HG03520 (cell line): ENCODE results near the gene GP9.
"Not testable (repeated sequence)": the region's sequence is repeated elsewhere in the genome, so short reads cannot be mapped to it uniquely, and the experiment has no call there.

Experiments used
- ATAC-seq: cut with Tn5 transposase; IDR thresholded peaks from one replicate; pipeline ENCODE4 v1.9.1; 2021; ENCODE audit warnings: mild to moderate bottlenecking, moderate library complexity; ENCODE audit not compliant: unreplicated experiment

Gene GP9

DNA sequence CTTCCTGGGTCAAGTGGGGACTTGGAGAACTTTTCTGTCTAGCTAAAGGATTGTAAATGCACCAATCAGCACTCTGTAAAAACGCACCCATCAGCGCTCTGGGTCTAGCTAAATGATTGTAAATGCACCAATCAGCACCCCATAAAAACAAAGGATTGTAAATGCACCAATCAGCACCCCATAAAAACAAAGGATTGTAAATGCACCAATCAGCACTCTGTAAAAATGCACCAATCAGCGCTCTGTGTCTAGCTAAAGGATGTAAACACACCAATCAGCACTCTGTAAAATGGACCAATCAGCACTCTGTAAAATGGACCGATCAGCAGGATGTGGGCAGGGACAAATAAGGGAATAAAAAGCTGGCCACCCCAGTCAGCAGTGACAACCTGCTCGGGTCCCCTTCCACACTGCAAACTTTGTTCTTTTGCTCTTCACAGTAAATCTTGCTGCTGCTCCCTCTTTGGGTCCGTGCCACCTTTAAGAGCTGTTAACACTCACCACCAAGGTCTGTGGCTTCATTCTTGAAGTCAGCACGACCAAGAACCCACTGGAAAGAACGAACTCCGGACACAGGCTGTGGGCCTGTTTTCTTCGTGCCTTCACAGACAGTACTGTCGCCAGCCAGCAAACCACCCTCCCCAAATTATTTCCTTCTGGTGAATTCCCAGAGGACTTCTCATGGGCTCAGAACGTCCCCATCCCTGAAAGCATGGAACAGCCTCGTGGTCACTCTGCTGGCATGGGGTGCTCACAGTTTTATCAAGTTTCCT, 8.9 kb downstream of the GP9 start:
- ATAC-seq: not testable (repeated sequence)

DNA sequence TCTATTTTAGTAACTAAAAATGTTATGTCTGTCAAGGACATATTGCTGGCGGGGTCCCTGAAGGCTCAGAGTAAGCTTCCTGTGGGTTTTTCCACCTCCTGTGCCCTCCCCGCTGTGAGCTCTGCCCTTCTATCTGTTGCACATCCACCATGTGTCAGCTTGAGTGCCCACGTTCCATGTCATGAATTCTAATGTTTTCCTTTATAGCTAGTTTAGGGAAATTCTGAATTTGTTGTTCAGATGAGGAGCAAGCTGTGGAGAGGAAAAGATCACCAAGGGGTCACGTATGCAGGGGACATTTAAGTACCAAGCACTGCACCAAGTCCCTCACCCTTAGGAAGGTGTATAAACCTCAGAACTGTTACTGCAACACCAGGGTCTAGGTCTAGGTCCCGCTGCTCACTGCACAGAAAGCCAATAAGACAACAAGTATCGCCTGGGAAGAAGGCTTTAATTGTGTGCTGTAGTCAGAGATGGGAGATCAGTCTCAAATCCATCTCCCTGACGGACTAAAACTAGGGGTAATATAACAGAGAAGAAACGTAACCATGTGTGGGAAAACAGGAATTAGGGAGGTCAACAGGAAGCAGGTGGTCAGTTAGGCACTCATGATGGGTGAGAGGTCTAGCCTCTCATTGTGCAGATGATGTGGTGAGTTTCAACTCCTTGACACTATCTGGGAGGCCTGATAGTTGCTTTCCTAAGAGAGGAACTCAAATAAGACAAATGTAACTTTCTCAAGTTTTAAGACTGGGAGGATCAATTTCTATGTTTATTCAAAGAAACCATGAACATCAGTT, 9.7 kb downstream of the GP9 start:
- ATAC-seq: no peak

- ATAC-seq: no peak
Measured at GRCh38 chr3:129077222-129077621, 16.6 kb downstream of the GP9 start.

DNA sequence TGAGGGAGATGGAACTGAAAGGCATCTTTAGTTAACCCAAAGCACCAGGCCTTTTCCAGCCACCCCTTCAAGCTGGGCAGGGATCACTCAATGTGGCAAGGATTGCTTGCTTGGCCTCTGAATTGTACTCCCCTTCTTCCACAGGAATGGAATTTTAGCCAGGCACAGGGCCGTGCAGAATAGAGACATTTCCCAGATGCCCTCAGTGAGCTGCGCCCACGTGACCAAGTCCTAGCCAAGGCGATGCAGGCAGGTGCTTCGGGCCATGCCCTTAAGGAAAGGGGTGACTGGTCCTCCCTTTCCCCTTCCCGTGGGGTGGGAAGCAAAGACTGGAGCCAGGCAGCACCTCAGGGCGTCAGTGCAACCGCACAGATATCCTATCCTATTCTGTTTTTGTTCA, 17.9 kb downstream of the GP9 start:
- ATAC-seq: no peak

DNA sequence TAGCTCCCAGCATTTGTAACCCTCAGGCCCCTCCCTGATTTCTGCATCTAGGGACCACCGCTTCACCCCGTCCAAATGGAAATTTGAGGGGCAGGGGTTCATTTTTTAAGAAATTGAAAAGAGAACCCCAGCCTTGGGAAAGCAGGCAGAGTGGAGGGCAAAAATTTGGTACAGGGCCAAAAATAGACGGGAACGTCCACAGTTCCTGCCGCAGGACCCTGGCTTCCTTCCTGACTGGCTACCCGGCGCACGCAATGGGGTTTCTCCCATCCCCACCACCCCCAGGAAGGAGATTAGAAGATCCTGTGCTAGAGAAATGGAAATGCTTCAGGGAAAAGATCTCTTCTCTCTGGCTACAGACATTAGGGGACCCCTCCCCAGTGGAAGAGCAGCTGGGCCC, 20.9 kb downstream of the GP9 start:
- no peak for ATAC-seq

GRCh38 chr3:129082026-129082425, 21.4 kb downstream of the GP9 start:
- ATAC-seq: no peak

DNA sequence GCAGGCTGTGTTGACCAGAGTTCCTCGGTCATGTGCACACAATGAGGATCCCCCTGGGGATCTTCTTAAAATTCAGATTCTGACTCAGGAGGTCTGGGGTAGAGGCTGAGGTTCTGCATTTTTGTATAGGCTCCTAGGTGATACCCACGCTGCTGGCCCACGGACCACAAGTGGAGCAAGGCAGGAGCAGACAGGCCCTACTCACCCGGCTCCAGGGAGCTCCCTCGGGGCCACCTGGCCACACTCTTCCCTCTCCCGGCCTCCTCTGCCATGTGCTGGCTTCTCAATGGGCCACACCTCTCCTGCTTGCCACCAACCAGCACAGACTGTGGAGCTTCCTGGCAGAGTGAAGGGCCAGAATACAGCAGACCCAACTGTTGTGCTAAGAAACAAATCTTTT, 23.9 kb downstream of the GP9 start:
- no peak for ATAC-seq

DNA sequence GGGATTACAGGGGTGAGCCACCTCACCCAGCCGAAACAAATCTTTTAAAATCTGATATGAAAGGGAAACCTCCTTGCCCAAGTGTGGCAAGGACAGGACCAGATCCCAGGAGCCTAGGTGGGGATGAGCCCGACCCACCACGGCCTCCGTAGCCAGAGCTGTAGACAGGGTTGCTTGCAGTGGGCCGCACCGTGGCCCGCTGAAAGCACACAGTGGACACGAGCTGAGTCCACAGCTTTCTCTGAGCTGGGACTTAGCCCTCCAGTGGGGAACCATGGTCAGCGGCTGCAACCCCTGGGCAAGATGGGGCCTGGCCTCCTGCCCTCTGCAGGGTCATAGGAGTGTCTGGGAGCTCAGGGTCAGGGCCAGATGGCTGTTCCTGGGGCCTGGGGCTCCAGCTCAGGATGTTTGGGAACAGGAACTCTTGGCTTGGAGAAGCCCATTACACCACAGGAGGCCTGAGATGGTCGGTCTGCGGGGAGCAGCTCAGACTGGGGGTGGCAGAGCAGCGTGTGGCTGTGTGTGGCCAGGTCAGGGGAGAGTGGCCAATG, 24.7 kb downstream of the GP9 start:
- no peak for ATAC-seq

DNA sequence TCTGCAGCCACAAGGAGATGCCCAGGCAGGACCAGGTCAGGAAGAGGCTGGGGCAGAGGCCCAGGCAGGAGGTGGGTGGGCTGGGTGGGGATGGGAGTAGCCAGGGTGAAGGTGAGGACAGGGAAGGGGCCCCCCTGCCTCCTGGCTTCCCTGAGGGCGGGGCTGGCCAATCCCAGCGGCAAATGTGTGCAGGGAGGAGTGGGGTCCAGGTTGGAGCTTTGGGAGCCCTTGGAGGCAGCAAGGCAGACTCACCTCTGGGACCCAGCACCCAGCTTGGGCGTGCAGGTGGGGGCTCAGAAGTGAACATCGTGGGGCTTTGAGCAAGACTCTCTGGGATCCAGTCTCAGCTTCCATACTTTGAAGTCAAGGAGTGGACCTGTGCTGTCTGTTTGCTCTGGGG, 25.2 kb downstream of the GP9 start:
- ATAC-seq: no peak

- ATAC-seq: no peak
Measured at GRCh38 chr3:129087138-129087702, 26.6 kb downstream of the GP9 start.

DNA sequence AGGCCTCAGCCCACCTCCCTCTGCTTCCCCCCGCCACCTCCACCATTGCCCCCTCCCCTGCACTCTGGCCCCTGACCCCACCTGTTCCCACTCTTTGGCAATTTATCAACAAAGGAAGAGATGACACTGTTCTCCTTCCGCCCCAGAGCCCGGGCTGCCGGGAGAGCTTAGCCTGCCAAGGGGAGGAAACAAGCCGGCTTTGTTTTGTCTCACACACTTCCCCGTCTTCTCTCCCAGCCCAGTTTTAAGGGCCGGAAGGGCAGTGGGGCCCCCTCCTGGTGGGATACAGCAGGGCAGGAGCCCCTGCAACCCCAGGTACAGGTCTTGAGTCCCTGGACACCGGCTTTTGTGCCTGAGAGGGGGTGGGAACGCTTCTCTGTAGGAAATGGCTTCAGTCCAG, 27.3 kb downstream of the GP9 start:
- ATAC-seq: not testable (repeated sequence)

DNA sequence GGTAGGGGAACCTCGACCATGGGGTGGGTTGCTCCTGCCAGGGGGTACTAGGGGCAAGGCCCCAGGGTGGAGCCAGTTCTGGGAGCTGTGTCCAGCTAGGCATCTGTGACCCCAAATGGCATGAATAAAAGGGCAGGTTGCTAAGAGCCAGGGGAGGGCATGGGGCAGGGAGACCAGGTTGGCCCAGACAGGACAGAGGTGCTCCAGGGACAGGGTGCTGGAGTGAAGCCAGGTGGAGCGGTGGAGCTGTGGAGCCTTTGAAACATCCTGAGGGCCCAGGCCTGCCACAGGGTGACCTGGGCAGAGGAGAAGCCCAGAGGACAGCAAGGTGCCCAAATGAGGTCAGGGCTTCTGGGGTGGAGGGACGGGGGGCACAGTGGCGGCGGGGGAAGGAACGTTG, 27.7 kb downstream of the GP9 start:
- not testable (repeated sequence) for ATAC-seq

DNA sequence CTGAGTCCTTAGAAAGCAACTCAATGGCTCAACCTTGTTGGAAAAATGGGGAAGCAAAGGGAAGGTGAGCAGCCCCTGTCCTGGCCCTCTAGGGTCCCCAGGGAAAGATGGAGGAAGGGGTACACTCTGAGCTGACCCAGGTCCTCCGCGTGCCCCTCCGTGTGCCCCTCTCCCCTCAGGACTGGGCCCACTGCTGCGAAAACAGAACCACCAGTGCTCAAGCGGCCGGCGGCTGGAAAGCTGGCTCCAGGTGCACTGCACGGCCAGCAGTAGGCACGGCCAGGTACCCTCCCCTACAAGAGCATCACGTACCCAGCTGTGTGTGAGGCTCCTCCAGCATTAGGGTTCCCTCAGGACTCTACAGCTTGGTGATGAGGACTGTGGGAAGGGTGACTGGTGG, 34.7 kb downstream of the GP9 start:
- ATAC-seq: no peak

DNA sequence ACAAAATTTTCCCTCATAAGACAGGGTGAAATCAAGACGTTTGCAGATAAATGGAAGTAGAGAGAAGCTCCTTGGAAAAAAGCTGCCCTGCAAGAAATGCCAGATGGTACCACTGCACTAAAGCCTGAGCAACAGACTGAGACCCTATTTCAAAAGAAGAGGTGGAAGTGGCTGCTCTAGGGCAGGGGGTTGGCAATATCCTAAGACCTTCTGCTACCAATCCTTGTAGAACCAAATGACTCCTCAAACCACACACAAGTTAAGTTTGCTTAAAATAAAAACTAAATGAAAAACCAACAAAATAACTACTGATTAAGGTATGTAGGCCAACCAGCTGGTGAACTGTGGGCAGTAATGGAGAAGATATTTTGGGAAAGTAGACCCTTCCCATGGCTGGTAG, 39.7 kb downstream of the GP9 start:
- no peak for ATAC-seq

GRCh38 chr3:129101370-129102138, 41.0 kb downstream of the GP9 start:
- no peak for ATAC-seq

DNA sequence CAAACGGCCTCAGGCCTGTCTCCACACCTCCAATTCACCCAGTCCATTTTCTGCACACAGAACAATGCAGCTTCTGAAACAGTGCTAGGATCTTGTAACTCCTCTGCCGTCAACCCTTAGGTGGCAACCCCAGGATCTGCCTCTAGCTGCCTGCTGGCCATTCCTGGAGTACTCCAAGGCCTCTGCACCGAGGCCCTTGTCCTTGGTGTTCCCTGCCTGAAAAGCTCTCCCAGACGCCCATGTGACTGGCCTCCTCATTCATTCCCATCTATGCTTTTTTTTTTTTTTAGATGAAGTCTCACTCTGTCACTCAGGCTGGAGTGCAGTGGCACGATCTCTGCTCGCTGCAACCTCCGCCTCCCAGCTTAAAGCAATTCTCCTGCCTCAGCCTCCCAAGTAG, 42.7 kb downstream of the GP9 start:
- ATAC-seq: no peak

DNA sequence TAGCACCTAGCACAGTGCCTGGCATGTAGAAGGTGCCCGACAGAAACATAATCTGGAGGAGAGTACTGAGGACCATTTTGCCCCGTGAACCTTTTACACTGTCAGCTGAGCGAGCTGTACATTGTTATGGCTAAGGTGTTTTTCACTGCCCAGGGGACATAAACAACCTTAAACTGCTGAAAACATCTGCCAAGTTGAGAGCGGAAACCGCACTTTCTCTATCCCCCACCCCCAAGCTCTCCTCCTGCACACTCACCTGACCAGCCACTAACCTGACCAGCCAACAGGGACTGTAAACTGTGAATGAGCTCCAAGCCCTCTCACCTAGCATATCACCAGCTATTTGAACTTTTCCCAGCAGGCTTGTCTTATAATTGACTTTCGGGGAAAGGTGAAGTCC, 43.5 kb downstream of the GP9 start:
- ATAC-seq: no peak

- no peak for ATAC-seq
Measured at GRCh38 chr3:129104498-129105079, 44.0 kb downstream of the GP9 start.

- no peak for ATAC-seq
Measured at GRCh38 chr3:129105862-129106261, 45.3 kb downstream of the GP9 start.

DNA sequence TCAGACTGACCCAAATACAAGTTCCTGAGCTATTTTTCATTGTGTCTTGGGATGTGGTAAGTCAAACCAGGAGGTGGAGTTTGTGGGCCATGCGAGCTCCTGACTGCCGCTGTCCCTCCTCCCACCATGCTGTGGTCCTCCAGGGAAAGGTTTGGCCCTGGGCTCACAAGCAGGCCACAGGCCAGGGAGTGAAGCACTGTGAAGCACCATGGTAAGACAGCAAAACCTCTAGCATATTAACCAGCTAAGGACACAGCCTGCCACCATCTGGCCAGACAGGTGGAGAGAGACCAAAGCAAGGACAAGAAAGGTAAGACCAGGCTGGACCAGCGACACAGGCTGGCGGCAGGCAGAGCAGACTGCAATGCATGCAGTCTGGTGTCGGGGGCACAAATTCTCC, 45.7 kb downstream of the GP9 start:
- ATAC-seq: no peak
